A549 (cell line): ENCODE measurements around the gene PDLIM5.

Experiments used
- POLR2A ChIP-seq: IDR thresholded peaks from 2 replicates; pipeline ENCODE4 v1.6.1; 2012; ENCODE audit warnings: mild to moderate bottlenecking, low read length
- TF ChIP-seq, protein P1 (sequence below): fragments of >200 bp; sonication (Bioruptor Twin); formaldehyde crosslinking; IDR thresholded peaks from 3 replicates; pipeline ENCODE4 v1.5.1; 2016
- TF ChIP-seq, protein P2 (sequence below): IDR thresholded peaks from 2 replicates; pipeline ENCODE4 v1.6.1; 2012

- TF ChIP-seq POLR2A: no peak
- TF ChIP-seq, protein P1, sequence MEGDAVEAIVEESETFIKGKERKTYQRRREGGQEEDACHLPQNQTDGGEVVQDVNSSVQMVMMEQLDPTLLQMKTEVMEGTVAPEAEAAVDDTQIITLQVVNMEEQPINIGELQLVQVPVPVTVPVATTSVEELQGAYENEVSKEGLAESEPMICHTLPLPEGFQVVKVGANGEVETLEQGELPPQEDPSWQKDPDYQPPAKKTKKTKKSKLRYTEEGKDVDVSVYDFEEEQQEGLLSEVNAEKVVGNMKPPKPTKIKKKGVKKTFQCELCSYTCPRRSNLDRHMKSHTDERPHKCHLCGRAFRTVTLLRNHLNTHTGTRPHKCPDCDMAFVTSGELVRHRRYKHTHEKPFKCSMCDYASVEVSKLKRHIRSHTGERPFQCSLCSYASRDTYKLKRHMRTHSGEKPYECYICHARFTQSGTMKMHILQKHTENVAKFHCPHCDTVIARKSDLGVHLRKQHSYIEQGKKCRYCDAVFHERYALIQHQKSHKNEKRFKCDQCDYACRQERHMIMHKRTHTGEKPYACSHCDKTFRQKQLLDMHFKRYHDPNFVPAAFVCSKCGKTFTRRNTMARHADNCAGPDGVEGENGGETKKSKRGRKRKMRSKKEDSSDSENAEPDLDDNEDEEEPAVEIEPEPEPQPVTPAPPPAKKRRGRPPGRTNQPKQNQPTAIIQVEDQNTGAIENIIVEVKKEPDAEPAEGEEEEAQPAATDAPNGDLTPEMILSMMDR: no peak
- TF ChIP-seq, protein P2, sequence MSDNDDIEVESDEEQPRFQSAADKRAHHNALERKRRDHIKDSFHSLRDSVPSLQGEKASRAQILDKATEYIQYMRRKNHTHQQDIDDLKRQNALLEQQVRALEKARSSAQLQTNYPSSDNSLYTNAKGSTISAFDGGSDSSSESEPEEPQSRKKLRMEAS: no peak
These were observed 2.7 kb downstream of the PDLIM5 start for GRCh38 chr4:94454405-94454804.
